HL-60/S4 (cell line): ENCODE measurements around the gene DNAAF6.

Source experiments
- in situ Hi-C: fragments of 300-500 bp; cut with MboI; formaldehyde crosslinking; loops from 2 replicates; pipeline ENCODE4 v1.14.3; 2022; ENCODE audit warnings: low sequenced_read_pairs

DNAAF6 gene

DNA sequence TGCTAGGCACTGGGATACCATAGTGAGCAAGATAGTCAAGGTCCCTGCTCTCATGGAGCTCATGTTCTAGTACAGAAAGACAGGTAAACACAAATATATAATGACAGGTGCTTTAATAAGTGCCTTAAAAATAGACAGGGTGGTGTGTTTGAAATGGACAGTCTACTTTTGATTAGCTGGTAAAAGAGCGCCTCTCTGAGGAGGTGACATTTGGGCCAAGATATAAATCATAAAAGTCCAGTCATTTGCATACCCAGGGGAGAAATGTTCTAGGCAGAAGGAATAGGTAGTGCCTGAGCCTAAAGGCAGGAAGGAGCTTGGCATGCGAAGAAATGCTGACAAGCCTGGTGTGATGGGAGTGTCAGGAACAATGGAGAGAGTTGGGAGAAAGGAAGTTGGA, 83.6 kb downstream of the DNAAF6 start:
- in situ Hi-C loops: no loop called here

DNA sequence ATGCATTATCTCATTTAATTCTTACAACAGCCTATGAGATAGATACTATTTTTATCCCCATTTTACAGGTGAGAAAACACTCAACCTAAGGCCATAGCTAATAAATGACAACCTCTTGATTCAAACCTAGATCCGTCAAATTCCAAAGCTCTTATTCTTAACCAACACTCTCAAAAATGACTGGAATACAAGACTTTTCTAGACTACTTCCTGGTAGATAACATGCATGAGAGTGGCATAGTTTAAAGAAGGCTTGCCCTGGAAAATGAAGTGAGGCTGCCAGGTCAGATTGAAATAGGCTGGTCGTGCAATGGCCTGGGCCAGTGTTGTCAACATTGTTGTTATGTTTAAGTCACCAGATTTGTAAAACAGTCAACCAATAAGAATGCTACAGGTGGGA, 86.6 kb downstream of the DNAAF6 start:
- in situ Hi-C loops: no loop called here
